ENCODE data around the gene TAF1B. TPM values are rescaled to one million over a fixed set of nuclear protein-coding genes. Genes with fewer than 3 reads are reported as not detected.

Gene TAF1B
- total and polyA plus RNA-seq, 8 donors: 22.0 to 33.9 (median 28.2) TPM

DNA sequence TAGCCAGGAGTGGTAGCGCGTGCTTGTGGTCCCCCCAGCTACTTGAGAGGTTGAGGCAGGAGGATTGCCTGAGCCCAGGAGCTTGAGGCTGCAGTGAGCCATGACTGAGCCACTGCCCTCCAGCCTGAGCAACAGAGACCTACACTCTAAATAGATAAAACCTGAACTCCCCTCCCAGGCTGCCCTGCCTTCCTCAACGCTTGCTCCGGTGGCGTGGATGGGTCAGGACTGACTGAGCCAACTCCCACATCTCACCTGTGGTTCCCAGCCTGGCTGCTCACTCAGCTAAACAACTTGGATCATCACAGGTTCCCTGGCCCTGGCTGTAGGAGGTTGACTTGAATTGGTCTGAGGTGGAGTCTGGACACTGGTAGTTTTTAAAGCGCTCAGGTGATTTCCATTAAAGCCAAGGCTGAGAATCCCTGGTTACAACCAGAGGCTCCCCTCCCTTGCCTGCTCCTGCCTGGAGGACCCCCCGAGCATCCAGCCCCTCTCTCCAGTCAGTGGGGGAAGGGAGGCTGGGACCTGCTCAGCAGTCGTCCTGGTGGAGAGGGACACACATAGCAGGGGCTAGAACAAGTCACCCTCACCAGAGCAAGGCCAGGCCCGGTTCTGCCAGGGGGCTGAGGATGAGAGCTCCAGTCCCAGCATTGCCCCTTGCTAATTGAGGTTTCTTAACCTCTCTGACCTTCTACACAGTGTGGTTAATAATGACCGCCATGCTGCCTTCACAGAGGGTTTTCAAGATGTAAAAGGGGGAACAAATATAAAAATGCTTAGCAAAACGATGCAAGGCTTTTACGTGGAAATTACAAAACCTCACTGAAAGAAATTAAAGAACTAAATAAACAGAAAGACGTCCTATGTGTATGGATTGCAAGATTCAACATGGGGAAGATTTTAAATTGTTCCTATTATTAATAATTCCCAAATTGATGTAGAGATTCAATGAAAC, 46.9 kb upstream of the TAF1B start:
- no peak for DNase-seq
- Histone ChIP-seq H3K4me1 (peaks cover 4 to 38% of the 10 kb centered on the region in 2 donors), H3K9me3 (no peaks in the 10 kb centered on the region), H3K27me3 (no peaks in the 10 kb centered on the region), H3K27ac (no peak overlapping the region), H3K4me3 (no peak overlapping the region), H3K36me3 (no peaks in the 10 kb centered on the region)
- intact Hi-C loops (cut with DNase I): no loop called here
- TF ChIP-seq, protein P1, sequence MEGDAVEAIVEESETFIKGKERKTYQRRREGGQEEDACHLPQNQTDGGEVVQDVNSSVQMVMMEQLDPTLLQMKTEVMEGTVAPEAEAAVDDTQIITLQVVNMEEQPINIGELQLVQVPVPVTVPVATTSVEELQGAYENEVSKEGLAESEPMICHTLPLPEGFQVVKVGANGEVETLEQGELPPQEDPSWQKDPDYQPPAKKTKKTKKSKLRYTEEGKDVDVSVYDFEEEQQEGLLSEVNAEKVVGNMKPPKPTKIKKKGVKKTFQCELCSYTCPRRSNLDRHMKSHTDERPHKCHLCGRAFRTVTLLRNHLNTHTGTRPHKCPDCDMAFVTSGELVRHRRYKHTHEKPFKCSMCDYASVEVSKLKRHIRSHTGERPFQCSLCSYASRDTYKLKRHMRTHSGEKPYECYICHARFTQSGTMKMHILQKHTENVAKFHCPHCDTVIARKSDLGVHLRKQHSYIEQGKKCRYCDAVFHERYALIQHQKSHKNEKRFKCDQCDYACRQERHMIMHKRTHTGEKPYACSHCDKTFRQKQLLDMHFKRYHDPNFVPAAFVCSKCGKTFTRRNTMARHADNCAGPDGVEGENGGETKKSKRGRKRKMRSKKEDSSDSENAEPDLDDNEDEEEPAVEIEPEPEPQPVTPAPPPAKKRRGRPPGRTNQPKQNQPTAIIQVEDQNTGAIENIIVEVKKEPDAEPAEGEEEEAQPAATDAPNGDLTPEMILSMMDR (IDR thresholded peaks at IDR 0.05): no peak
- ATAC-seq: no peak

DNA sequence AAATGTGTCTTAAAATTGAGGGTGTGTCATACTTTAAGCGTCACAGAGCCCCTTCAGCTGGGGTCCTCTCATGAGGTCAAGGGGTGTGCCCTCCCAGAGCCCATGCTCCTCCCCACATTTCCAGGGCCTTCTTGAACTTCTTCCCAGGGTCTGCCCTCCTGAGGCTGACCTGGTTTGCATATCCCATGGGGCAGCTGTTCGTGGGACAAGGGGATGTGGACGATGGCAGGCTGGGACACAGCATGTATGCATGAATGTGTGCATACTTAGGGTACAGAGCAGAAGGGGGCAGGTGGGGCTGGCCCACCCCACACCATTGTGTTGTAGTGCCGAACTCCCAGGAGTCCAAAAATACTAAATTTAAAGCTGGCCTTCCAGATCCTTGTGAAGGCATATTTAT, 46.2 kb upstream of the TAF1B start:
- H3K36me3 ChIP-seq: no peaks in the 10 kb centered on the region
- H3K27me3 ChIP-seq: no peaks in the 10 kb centered on the region
- intact Hi-C loops (cut with DNase I): no loop called here
- H3K9me3 ChIP-seq: no peaks in the 10 kb centered on the region
- TF ChIP-seq, protein P1 (IDR thresholded peaks at IDR 0.05): no peak
- no peak for ATAC-seq
- no peak overlapping the region for H3K27ac ChIP-seq
- peaks cover 4 to 46% of the 10 kb centered on the region in 2 donors for H3K4me1 ChIP-seq
- no peak overlapping the region for H3K4me3 ChIP-seq
- no peak for DNase-seq

DNA sequence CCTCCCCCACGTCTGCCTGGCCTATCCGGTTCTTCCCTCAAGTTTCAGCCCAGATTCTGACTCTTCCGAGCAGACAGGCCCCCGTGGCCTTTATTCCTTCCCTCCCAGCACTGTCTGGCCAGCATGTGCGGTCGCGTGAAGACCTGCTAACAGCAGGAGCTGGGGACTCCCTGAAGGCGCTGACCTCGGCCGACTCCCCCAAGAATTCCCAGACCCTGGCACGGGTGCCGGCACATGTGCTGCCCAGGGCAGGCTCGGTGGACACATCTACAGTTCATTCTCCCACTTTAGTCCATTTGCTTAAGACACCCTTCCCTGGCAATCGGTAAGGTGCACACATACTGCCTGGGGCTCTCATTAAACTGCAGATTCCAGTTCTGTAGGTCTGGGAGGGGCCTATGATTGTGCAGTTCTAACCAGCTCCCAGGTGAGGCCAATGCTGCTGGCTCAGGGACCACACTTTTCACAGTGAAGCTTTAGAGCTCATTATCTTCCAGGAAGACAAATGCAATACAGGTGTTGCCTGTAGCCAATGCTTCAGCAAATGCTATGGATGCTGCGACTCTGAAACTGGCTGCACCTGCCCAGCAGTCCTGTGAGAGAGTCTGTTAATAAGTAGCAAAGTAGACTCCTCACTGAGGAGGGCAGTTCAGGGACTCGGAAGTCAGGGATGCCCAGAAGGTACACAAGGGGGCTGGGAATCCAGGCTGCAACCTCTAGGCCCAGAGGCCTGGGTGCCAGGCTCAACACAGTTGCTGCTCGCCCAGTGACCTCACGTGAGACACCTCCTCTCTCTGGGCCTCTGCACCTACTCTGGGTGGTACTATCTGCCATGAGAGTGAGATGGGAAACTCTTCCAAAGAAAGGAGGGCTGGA, 45.4 kb upstream of the TAF1B start:
- DNase-seq (no peak), ATAC-seq (no peak)
- H3K9me3 ChIP-seq: no peaks in the 10 kb centered on the region
- H3K36me3 ChIP-seq: no peaks in the 10 kb centered on the region
- H3K4me3 ChIP-seq: no peak overlapping the region
- H3K4me1 ChIP-seq: peaks cover 4 to 42% of the 10 kb centered on the region in 2 donors
- no peak overlapping the region for H3K27ac ChIP-seq
- TF ChIP-seq, protein P1 (IDR thresholded peaks at IDR 0.05): no peak
- H3K27me3 ChIP-seq: no peaks in the 10 kb centered on the region
- intact Hi-C loops (cut with DNase I): no loop called here

GRCh38 chr2:9799011-9799596, 44.2 kb upstream of the TAF1B start:
- Histone ChIP-seq H3K4me1 (peaks cover 4 to 35% of the 10 kb centered on the region in 2 donors), H3K4me3 (no peak overlapping the region), H3K27me3 (no peaks in the 10 kb centered on the region), H3K36me3 (no peaks in the 10 kb centered on the region), H3K27ac (peak overlapping the region in 1 of 2 donors; percentile 34), H3K9me3 (no peaks in the 10 kb centered on the region)
- DNase-seq: peak in 1 of 4 donors; percentile 42
- ATAC-seq: no peak
- TF ChIP-seq, protein P1 (IDR thresholded peaks at IDR 0.05): no peak
- intact Hi-C loops (cut with DNase I): no loop called here

Measured in left lung (tissue), 10 donors.